WTC11 (cell line): Measurements from ENCODE around the gene SH3TC1. TPM values are rescaled to one million over a fixed set of nuclear protein-coding genes. Genes with fewer than 3 reads are reported as not detected.

ENCODE experiments used
- AFF4 ChIP-seq: sonication (generic); formaldehyde crosslinking; IDR thresholded peaks from 2 replicates; pipeline ENCODE4 v1.8.1; 2023; ENCODE audit warnings: mild to moderate bottlenecking, missing genetic modification reagents, borderline replicate concordance
- ELF4 ChIP-seq: sonication (generic); formaldehyde crosslinking; IDR thresholded peaks from 2 replicates; pipeline ENCODE4 v1.8.1; 2022; ENCODE audit warnings: low read depth, mild to moderate bottlenecking, moderate library complexity, missing genetic modification reagents
- FOXJ3 ChIP-seq: sonication (generic); formaldehyde crosslinking; IDR thresholded peaks from 2 replicates; pipeline ENCODE4 v1.9.0; 2021; ENCODE audit warnings: missing genetic modification reagents, mild to moderate bottlenecking, borderline replicate concordance
- HMGA2 ChIP-seq: fragments of 250-450 bp; sonication (Bioruptor Pico); IDR thresholded peaks from 2 replicates; pipeline ENCODE4 v1.4.0; 2021; ENCODE audit warnings: mild to moderate bottlenecking, moderate library complexity
- IRF2 ChIP-seq: sonication (generic); formaldehyde crosslinking; IDR thresholded peaks from 2 replicates; pipeline ENCODE4 v1.8.0; 2022; ENCODE audit warnings: low read depth, missing genetic modification reagents, borderline replicate concordance
- MXD4 ChIP-seq: fragments of 250-450 bp; sonication (Bioruptor Pico); IDR thresholded peaks from 2 replicates; pipeline ENCODE4 v1.8.0; 2021; ENCODE audit warnings: mild to moderate bottlenecking, moderate library complexity, borderline replicate concordance
- TEAD4 ChIP-seq: sonication (generic); formaldehyde crosslinking; IDR thresholded peaks from 2 replicates; pipeline ENCODE4 v1.8.0; 2022; ENCODE audit warnings: mild to moderate bottlenecking, missing genetic modification reagents
- ZBTB21 ChIP-seq: sonication (generic); formaldehyde crosslinking; IDR thresholded peaks from 2 replicates; pipeline ENCODE4 v1.8.1; 2023; ENCODE audit warnings: mild to moderate bottlenecking, missing genetic modification reagents, borderline replicate concordance
- ZNF263 ChIP-seq: sonication (generic); formaldehyde crosslinking; IDR thresholded peaks from 2 replicates; pipeline ENCODE4 v1.8.1; 2022; ENCODE audit warnings: low read depth, mild to moderate bottlenecking, moderate library complexity, missing genetic modification reagents
- ZNF396 ChIP-seq: fragments of 250-450 bp; sonication (Bioruptor Pico); IDR thresholded peaks from 2 replicates; pipeline ENCODE4 v1.8.0; 2021; ENCODE audit warnings: mild to moderate bottlenecking, moderate library complexity, borderline replicate concordance
- total RNA-seq: library from RNA; stranded (reverse); gene quantifications from 3 replicates; pipeline ENCODE4 v1.2.3, GENCODE V29; 2021
- TF ChIP-seq, protein P1 (sequence below): sonication (generic); formaldehyde crosslinking; IDR thresholded peaks from 2 replicates; pipeline ENCODE4 v1.8.1; 2022; ENCODE audit warnings: mild to moderate bottlenecking, missing genetic modification reagents, moderate library complexity, borderline replicate concordance
- TF ChIP-seq, protein P2 (sequence below): sonication (generic); formaldehyde crosslinking; IDR thresholded peaks from 2 replicates; pipeline ENCODE4 v1.8.0; 2022; ENCODE audit warnings: mild to moderate bottlenecking, missing genetic modification reagents
- TF ChIP-seq, protein P3 (sequence below): fragments of 200-600 bp; IDR thresholded peaks from 2 replicates; pipeline ENCODE4 v1.8.0; 2022; ENCODE audit warnings: antibody characterized with exemption
- TF ChIP-seq, protein P4 (sequence below): sonication (generic); formaldehyde crosslinking; IDR thresholded peaks from 2 replicates; pipeline ENCODE4 v1.8.1; 2022; ENCODE audit warnings: mild to moderate bottlenecking, moderate library complexity, missing genetic modification reagents
- TF ChIP-seq, protein P5 (sequence below): sonication (generic); formaldehyde crosslinking; IDR thresholded peaks from 2 replicates; pipeline ENCODE4 v1.8.1; 2023; ENCODE audit warnings: mild to moderate bottlenecking, moderate library complexity, missing genetic modification reagents
- TF ChIP-seq, protein P6 (sequence below): sonication (generic); formaldehyde crosslinking; IDR thresholded peaks from 2 replicates; pipeline ENCODE4 v1.8.1; 2023; ENCODE audit warnings: mild to moderate bottlenecking, missing genetic modification reagents, moderate library complexity

Gene SH3TC1
- total RNA-seq, 1 experiment from 2014 or later = 0.42 TPM

DNA sequence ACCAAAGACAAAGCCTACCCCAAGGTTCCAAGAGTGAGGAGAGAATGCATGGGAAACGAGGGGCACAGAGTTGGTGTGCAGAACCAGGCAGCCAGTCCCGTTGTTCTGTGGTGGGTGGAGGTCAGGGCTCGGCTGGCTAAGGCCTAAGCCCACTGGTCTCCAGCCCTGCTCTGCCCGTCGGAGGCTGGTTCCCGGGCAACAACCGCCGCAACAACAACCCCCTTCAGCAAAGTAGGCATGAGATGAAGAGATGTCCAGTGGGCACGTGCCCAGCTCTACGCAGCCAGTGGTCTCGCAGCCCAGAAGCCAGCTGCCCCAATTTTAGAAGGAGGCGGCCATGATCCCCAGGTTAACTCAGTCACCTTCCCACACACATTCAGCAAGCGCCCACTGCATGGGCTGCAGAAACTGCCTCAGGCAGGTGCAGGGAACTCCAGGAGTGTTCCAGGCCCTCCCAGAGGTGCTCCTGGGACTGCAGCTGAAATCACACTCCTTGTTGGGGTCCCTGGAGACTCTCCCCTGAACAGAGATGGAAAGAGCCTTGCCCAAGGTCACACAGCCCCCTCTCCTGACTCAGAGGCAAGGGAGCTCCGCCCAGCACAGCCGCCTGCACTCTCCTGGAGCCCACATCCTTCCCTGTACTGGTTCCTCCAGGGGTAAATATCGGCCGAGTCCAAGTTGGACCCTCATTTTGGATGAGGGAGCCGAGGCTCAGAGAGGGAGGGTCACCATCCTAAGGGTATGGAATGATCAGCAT lies 45.1 kb downstream of the SH3TC1 start (continued):
- TF ChIP-seq AFF4 (no peak), TEAD4 (CRISPR knock-in tag) (no peak), ELF4 (no peak), FOXJ3 (CRISPR knock-in tag) (no peak), ZNF396 (no peak), MXD4 (CRISPR knock-in tag) (no peak), HMGA2 (CRISPR knock-in tag) (no peak), ZBTB21 (CRISPR knock-in tag) (no peak), ZNF263 (CRISPR knock-in tag) (no peak), IRF2 (CRISPR knock-in tag) (no peak)
- TF ChIP-seq, protein P1, sequence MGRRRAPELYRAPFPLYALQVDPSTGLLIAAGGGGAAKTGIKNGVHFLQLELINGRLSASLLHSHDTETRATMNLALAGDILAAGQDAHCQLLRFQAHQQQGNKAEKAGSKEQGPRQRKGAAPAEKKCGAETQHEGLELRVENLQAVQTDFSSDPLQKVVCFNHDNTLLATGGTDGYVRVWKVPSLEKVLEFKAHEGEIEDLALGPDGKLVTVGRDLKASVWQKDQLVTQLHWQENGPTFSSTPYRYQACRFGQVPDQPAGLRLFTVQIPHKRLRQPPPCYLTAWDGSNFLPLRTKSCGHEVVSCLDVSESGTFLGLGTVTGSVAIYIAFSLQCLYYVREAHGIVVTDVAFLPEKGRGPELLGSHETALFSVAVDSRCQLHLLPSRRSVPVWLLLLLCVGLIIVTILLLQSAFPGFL (CRISPR knock-in tag) = no peak
- TF ChIP-seq, protein P2, sequence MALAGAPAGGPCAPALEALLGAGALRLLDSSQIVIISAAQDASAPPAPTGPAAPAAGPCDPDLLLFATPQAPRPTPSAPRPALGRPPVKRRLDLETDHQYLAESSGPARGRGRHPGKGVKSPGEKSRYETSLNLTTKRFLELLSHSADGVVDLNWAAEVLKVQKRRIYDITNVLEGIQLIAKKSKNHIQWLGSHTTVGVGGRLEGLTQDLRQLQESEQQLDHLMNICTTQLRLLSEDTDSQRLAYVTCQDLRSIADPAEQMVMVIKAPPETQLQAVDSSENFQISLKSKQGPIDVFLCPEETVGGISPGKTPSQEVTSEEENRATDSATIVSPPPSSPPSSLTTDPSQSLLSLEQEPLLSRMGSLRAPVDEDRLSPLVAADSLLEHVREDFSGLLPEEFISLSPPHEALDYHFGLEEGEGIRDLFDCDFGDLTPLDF (CRISPR knock-in tag) = no peak
- TF ChIP-seq, protein P3, sequence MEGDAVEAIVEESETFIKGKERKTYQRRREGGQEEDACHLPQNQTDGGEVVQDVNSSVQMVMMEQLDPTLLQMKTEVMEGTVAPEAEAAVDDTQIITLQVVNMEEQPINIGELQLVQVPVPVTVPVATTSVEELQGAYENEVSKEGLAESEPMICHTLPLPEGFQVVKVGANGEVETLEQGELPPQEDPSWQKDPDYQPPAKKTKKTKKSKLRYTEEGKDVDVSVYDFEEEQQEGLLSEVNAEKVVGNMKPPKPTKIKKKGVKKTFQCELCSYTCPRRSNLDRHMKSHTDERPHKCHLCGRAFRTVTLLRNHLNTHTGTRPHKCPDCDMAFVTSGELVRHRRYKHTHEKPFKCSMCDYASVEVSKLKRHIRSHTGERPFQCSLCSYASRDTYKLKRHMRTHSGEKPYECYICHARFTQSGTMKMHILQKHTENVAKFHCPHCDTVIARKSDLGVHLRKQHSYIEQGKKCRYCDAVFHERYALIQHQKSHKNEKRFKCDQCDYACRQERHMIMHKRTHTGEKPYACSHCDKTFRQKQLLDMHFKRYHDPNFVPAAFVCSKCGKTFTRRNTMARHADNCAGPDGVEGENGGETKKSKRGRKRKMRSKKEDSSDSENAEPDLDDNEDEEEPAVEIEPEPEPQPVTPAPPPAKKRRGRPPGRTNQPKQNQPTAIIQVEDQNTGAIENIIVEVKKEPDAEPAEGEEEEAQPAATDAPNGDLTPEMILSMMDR = no peak
- TF ChIP-seq, protein P4, sequence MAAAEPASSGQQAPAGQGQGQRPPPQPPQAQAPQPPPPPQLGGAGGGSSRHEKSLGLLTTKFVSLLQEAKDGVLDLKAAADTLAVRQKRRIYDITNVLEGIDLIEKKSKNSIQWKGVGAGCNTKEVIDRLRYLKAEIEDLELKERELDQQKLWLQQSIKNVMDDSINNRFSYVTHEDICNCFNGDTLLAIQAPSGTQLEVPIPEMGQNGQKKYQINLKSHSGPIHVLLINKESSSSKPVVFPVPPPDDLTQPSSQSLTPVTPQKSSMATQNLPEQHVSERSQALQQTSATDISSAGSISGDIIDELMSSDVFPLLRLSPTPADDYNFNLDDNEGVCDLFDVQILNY (CRISPR knock-in tag) = no peak
- TF ChIP-seq, protein P5, sequence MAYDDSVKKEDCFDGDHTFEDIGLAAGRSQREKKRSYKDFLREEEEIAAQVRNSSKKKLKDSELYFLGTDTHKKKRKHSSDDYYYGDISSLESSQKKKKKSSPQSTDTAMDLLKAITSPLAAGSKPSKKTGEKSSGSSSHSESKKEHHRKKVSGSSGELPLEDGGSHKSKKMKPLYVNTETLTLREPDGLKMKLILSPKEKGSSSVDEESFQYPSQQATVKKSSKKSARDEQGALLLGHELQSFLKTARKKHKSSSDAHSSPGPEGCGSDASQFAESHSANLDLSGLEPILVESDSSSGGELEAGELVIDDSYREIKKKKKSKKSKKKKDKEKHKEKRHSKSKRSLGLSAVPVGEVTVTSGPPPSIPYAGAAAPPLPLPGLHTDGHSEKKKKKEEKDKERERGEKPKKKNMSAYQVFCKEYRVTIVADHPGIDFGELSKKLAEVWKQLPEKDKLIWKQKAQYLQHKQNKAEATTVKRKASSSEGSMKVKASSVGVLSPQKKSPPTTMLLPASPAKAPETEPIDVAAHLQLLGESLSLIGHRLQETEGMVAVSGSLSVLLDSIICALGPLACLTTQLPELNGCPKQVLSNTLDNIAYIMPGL (CRISPR knock-in tag) = no peak
- TF ChIP-seq, protein P6, sequence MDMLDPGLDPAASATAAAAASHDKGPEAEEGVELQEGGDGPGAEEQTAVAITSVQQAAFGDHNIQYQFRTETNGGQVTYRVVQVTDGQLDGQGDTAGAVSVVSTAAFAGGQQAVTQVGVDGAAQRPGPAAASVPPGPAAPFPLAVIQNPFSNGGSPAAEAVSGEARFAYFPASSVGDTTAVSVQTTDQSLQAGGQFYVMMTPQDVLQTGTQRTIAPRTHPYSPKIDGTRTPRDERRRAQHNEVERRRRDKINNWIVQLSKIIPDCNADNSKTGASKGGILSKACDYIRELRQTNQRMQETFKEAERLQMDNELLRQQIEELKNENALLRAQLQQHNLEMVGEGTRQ (CRISPR knock-in tag) = no peak
